ENCODE measurements around the gene FGGY.
"Not testable (repeated sequence)": the region's sequence is repeated elsewhere in the genome, so short reads cannot be mapped to it uniquely, and the experiment has no call there.

FGGY gene, protein sequence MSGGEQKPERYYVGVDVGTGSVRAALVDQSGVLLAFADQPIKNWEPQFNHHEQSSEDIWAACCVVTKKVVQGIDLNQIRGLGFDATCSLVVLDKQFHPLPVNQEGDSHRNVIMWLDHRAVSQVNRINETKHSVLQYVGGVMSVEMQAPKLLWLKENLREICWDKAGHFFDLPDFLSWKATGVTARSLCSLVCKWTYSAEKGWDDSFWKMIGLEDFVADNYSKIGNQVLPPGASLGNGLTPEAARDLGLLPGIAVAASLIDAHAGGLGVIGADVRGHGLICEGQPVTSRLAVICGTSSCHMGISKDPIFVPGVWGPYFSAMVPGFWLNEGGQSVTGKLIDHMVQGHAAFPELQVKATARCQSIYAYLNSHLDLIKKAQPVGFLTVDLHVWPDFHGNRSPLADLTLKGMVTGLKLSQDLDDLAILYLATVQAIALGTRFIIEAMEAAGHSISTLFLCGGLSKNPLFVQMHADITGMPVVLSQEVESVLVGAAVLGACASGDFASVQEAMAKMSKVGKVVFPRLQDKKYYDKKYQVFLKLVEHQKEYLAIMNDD

DNA sequence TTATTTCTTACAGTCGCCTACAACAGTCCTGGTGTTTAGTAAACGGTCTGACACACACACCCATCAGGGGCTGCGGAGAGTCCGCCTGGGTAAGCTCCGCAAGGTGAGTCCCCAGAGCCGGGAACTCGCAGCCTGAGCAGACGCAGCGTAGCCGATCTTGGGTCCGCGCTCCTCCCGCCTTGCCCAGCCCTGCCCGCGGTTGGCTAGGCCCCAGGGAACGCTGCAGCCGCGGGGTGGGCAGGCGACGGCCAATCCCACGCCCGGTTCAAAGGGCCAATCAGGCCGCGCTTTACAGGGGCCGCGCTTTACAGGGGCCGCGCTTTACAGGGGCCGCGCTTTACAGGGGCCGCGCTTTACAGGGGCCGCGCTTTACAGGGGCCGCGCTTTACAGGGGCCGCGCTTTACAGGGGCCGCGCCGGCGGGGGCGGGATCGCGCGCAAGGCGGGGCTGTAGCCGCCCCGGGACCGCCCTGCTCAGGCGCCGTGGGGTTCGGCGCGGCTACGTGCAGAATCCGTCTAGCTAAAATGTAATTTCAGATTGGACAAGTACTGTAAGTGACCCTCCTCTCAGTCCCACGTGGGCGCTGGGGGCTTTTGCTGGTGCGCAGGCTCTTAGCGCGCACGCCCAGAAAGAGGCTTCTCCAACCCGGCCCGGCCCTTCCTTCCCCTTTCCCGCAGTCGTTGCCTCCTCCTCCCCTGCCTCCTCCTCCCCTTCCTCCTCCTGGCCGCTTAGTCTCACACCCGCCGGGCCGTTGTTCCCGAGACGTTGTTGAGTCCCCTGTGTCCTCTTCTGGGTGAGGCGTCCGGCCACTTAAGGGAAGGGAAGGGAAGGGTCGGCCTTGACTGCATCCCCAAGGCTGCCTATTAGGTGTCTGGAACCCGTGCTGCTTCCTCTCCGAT lies at the start of gene FGGY:
FGGY (plus strand) TSS at position 737 of the 899 bp plus-strand sequence. CDS start 24,456 bp downstream, outside the sequence.
- DNase-seq: peak; percentile 47 to 77 (median 58)

DNA sequence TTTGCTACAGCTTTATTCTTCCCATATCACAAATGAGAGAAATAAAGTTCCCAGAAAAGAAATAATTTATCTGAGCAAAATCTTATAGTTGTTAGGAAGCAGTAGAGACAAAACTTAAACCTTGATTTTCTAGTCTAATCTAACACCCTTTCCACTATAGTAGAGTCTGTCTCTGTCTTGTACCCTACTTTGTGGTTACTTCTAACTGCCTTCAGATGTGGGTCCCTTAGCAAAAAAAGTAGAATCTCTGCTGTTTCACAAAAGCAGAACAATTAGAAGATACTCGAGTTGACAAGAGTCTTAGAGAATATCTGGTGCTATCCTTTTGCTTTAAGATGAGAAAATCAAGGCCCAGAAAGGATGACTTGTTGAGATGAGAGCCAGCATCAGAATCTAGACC lies 48.1 kb upstream of the FGGY start:
- DNase-seq: no peak

DNA sequence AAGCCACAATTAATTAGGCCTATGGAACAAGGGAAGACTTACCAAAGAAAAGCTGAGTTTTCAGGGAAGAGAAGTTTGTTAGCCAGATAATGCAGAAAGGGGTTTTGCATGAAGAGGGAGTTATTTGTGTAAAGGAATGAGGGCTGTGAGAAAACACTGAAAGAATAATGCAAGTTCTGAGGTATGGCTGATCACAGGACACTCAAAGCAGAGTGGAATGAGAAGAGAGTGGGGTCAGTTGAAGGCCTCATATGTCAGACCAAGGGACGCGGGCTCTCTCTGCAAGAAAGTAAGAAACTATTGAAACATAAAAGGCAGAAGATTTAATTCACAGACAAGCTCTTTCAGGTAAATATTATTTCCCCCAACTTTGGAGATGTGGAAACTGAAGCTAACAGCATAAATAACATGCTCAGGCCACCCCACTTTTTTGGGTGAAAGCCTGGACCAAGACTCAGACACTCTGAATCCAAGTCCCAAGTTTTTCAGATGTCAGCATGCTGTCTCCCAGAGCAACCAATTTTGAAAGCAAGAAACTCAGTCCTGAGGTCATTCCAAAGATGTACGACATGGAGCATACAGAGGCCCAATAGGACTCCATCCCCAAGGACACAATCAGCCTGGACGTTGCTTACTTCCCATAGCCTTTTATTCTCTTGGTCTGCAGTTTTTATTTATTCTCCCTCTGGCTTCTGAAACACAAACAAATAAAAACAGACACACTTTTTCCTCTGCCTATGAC lies 47.3 kb upstream of the FGGY start:
- DNase-seq: no peak

DNA sequence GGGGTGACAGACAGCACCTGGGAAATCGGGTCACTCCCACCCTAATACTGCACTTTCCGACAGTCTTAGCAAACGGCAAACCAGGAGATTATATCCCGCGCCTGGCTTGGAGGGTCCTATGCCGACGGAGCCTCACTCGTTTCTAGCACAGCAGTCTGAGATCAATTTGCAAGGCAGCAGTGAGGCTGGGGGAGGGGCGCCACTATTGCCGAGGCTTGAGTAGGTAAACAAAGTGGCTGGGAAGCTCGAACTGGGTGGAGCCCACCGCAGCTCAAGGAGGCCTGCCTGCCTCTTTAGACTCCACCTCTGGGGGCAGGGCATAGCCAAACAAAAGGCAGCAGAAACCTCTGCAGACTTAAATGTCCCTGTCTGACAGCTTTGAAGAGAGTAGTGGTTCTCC lies 45.8 kb upstream of the FGGY start:
- DNase-seq: not testable (repeated sequence)

DNA sequence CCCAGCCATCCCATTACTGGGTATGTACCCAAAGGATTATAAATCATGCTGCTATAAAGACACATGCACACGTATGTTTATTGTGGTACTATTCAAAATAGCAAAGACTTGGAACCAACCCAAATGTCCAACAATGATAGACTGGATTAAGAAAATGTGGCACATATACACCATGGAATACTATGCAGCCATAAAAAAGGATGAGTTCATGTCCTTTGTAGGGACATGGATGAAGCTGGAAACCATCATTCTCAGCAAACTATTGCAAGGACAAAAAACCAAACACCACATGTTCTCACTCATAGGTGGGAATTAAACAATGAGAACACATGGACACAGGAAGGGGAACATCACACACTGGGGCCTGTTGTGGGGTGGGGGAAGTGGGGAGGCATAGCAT lies 40.5 kb upstream of the FGGY start:
- DNase-seq: not testable (repeated sequence)

DNA sequence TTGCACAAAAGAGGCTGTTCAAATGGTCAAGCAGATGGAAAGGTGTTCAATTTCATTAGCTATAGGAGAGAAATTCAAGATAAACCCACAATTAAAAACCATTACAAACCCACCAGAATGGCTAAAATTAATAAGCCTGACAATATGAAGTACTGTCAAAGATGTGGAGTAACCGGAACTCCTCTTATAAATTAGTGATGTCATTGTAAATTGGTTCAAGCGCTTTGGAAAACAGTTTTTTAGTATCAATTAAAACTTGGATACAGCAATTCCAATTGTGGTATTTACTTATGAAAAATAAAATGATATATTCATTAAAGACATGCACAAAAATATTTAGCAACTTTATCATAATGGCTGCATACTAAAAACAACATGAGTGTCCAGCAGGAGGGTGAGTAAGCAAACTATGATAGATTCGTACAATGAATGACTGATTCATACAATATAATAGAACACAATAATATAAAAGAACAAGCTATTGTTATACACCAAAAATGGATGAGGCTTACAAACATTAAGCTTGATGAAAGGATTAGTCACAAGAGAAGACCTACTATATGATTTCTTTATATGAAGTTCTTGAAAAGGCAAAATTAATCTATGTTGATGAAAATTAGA lies 38.4 kb upstream of the FGGY start:
- DNase-seq: no peak

DNA sequence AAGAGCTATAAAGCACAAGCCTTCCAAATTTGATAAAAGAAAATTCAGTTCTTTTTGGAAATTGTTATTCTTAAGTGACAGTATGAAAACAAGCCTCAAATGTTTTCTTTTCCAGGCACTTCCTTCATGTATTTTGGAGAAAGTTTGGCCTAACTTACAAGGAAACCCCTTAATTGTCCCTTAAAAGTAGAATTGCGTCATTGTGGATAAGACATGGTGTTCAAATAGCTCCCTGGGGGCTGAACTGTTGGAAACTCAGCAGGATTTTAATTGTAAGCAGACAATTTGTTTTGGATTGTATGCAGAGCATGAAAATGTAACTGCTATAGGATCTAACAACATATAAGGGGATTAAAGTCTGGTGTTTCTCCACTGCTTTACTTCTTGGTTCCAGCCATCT lies 35.4 kb upstream of the FGGY start:
- DNase-seq: no peak

DNA sequence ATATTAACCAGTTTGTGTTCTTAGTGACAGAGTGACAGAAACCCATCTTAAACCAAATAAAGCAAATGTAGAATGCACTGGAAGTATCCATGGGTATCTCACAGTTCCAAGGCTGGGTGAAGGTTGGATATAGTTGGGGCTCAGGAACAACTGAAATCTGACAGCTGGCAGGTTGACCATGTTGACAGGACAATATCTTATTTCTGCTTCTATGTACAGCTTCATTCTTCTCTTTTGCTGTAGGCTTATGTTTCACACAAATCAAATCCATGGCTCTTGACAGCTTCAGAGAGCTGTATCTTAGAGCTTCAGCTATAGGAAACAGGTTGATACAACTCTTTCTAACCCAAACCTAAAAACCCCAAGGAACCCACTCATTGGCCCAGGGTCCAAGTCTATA lies 34.3 kb upstream of the FGGY start:
- DNase-seq: no peak

DNA sequence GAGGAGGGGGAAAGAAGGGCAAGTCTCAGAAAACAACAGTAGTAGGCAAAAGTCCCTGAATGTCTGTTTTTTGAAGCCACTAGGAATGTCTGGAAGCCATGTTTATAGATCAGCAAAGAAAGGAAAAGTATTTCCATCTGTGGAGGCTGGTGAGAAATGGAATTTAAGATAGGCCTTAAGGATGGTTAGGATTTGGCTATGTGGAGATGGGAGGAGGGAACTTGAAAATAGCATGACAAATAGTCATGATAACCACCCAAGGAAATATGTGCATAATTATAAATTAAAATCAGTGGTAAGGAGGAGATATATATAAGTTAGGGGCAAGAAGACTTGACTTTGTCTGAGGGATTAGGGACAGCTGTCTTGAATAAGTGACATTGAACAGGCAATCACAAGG lies 33.8 kb upstream of the FGGY start:
- DNase-seq: no peak

DNA sequence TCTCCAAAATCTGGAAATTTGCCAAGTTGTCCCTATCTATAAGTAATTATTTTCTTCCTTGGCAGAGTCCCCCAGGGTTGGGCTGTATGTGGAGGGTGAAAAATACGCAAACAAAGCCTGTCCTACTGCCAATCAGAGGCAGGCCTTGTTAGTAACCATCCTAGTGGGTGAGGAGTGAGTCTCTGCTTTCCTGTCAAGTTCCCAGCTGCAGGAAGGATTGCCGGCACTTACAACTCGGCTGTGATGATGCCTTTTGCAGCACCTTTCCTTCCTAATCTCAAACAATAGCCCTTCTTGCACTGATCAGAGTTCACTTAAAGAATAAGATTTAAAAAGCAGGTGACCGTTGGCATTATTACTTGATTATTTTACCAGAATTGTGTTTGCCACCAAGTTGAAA lies 31.3 kb upstream of the FGGY start:
- no peak for DNase-seq

DNA sequence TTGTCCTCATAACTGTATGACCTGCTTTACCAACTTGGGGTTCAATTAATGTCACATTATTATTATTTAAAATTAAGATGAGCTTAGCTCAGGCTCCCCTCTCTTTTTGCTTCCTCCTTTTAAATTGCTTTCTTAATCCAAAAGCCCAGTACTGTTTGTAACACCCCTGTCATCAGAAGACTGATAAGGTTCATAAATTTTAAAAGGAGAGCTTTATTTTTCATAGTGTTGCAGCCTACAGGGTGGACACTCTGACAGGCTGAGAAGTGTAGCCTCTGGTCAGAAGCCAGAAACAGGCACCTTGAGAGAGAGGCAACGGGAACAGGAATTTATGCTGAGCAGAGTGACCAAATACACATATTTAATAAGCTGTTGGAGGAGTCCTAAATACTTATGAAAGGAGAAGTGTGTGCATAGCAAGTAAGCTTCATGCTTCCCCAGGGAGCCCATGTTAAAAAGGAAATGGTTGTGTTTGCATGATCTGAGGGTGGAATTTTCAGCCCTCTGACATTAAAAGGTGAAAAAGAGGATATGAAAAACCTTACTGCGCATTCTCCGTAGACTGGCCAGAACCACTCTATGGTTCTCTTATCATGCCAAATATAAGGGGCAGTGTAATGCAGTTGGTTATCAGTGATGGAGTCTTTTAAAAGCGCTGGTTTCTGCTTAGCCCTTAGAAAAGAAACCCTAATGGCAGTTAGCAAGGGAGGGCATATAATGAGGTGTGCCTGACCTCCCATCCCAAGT lies 30.5 kb upstream of the FGGY start:
- DNase-seq: no peak

DNA sequence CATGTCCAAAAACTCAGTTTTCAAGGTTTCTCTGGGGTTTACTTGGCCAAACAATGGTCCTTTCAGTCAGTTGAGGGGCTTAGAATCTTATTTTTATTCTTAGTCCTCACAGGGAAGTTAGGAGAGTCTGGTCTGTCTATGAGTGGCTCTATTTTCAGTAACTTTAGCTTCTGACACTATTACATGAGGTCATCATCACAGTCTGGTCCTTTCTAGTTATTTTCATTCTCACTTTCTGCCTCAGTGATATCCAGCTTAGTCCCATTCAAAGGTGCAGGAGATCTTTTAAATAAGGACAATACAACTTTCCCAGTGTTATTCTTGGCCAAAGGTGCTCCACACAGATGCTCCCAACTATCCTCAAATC lies 30.0 kb upstream of the FGGY start:
- no peak for DNase-seq

DNA sequence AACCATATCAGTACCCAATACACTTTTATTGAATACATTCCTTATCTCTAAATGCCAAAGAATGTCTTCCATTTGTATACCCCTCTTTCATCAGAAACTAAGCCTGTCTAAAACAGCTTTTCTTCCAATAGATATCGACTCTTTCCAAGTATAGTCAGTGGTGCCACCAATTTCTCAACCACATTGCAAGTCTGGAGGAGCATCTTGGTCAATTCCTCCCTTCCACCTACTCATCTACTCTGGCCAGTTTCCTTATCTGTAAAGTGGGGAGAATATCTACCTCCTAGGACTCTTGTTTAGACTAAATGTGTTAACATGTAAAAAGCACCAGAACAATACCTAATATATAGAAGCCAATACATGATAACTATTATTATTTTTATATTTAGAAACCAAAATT lies 28.5 kb upstream of the FGGY start:
- no peak for DNase-seq

DNA sequence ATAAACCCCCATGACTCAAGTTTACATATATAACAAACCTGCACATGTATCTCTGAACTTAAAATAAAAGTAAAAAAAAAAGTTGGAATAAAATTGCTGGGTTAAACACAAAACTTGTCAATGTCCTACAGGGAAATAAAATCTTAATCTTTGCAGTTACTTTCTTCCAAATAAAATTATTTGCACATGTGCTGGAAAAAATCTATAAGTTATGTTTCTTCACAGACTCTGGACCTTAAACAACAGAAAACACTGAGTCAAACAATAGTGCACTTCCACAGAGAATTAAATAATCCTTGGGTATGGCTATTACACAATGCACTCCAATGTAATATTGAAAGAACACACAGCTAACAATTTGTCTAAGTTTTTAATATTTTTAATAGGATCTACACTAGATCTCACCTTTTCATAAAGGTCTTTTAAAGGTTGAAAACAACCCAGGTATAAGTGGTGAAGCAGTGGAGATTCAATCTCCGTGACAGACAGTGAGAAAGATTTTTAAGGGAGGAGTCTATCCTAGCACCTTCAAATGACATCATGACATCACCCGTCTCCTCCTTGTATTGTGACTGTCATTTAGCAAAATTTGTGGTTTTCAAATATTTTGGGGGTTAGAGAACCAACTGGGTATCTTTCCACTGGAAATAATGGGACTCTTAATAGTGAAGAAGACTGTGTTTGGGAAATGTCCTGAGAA lies 25.2 kb upstream of the FGGY start:
- no peak for DNase-seq

DNA sequence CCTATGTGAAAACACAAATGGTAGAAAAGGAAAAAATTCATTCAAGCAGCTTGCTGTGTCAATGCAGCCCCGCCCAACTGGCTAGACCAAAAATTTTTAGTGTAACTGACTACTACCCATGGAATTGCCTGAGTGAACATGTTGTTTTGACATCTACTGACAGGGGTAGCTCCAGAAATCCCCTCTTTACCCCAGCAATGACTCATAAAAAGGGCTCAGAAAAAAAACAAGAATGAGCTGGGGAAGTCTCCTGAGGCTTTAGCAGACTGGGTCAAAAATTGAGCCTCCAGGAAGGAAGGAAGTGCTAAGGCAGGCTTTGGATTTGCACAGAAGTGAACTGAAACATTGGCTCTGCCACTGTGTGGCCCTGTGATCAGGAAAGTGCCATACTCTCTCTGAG lies 24.4 kb upstream of the FGGY start:
- no peak for DNase-seq

DNA sequence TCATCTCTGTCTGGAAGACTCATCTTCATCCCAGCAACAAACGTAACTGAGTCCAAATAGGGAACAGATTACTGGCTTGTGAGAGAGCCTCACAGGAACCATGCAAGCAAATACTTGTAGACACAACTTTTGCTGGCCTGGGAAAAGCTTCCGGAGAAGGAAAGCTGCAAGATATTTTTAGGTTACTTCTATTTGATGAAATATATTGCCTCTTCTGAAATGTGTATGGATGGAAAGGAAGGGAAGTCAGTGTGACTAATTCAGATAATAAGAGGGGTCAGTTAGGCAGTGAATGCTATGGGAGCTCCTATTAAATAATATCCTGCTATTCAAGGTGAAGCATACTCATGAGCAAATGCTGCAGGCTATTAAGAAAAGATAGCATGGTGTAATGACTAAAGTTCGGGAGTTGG lies 20.4 kb upstream of the FGGY start:
- DNase-seq: no peak

DNA sequence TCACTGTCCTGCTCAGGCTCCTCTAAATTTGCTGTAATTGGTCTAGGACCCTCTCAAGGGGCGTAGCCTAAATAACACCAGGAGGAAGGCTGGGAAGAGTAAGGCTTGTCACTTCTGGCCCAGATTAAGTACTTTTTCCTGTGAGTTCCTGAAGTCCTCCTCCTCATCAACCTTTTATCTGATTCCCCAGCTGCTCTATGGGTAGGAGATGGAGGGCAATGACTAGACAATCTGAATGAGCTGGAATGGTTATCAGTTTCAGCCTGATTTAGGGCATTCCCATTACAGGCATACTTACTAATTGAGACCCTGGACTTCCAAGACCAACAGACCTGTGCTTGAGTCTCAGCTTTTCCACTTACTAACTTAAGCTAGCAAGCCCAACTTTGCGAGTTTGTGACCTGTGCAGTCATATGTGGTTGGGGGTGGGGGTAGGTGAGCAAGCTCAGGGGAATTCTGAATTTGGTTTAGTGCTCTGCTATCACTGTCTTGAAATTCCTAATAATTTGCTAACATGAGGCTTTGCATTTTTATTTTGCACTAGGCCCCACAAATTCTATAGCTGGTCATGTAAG lies 18.0 kb upstream of the FGGY start:
- no peak for DNase-seq

DNA sequence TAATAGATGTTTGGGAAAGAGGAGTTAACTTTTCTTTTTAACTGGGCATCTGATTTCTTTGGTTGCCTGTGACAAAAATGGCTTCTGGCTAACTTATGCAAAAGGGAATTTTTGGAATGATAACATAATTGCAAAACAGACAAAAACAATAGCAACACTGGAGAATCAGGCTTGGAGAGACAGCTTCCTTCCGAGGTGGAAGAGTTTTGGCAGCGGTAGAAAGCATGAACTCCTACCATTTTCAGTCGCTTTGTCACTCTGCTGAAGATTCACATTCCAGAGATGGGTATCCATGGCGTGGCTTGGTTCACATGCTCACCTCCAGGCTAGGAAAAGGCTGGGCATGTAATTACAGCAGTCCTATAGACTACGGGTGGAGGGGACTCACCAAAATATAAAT lies 17.2 kb upstream of the FGGY start:
- no peak for DNase-seq

DNA sequence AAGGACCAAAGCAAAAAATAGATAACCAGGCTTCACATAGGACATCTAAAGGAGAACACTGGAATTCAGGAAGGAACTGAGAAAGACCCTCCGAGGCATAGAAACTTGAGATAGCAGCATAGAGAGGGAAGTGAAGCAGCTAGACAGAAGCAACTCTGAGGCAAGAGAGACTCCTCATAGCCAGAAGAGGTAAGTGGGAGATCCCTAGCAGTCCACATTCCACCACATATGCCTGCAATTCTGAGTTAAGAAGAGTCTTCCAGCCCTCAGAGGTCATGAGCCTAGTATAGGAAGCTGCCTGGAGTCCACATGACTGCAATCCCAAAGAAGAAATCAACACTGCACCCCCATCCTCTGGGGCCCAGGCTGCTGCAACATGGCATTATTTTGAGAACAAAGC lies 13.9 kb upstream of the FGGY start:
- DNase-seq: no peak

DNA sequence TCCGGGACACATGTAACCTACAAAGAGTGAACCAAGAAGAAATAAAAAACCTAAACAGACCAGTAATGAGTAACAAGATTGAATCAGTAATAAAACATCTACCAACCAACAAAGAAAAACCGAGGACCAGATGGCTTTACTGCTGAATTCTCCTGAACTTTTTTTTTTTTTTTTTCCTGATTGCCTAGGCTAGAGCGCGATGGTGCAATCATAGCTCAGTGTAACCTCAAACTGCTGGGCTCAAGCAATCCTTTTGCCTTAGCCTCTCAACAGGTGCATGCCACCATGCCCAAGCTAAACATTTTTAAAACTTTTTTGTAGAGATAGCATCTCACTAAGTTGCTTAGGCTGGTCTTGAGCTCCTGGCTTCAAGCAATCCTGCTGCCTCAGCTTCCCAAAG lies 11.2 kb upstream of the FGGY start:
- DNase-seq: no peak

DNA sequence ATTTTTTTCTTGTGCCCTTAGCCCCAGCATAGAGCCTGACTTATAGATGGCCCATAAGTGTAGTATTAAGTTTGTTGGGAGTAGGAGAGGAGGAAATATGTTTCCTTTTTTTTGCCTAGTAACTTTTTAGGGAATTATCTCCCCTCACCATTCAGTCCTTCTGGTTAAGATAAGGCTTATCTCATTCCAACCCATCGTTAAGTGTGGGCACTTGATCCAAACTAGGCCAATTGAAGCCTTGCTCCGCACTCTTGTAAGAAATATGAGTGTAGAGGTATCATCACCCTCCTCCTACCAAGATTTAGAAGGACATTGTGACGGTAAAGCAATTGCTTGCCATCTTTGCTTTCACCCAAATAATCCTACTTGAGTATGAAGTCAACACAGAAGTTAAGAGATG lies 8.8 kb upstream of the FGGY start:
- no peak for DNase-seq
